Measurements from ENCODE around the gene FOXP4.

FOXP4 gene

DNA sequence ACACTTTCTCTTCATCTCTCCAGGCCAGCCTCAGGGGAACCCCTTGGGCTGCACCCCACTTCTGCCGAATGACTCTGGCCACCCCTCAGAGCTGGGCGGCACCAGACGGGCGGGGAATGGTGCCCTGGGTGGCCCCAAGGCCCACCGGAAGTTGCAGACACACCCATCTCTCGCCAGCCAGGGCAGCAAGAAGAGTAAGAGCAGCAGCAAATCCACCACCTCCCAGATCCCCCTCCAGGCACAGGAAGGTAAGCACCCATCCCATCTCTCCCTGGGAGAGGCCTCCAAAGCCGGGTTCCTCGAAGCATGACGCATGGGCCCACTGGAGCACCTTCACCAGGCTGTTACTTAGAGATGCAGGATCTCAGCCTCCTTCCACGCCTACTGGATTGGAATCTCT, 103.4 kb downstream of the FOXP4 start:
- no peak for DNase-seq

- DNase-seq = no peak
These were observed 103.9 kb downstream of the FOXP4 start for GRCh38 chr6:41650120-41650519.

DNA sequence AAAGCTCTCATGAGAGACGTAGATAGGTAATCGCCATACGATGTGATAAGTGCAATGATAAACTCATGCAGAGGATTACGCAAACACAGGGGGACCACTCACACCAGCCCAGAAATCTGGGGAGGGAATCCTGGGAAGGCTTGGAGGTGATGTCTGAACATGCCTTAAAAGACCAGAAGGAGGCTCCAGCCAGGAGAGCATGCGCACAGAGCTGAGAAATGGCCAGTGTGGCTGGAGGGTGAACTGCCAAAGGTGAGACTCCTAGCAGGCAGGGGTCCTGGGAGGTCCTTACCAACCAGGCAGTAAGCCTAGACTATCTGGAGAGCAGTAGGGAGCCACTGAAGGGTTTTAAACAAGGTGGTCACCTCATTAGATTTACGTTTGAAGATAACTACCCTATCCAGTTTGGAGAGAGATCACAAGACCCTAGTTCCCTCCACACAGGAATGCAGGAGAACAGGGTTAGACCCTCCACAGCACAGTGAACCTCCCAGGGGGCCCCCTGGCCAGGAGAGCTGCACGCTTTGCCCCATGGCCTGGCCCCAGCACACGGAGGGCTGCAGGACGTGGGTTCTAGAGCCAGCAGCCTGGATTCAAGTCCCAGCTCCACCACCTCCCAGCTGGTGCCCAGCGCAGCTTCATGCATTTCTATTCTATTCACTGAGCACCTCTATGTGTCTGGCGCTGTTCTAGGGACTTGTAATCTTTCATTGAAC, 105.2 kb downstream of the FOXP4 start:
- DNase-seq = no peak

All from stimulated activated naive CD4-positive, alpha-beta T cell treated with Interleukin-2 at 50 U/mL for 16 hours (primary cell).